SIG-M5 treated with dmso at 0.1 percent for 504 hours (cell line): ENCODE measurements around the gene ULK2.
"Not testable (repeated sequence)": the region's sequence is repeated elsewhere in the genome, so short reads cannot be mapped to it uniquely, and the experiment has no call there.

Source experiments
- DNase-seq: peaks from one replicate; lab custom pipeline; 2025; ENCODE audit not compliant: unreplicated experiment; lab: John Stamatoyannopoulos, UW

ULK2 gene

DNA sequence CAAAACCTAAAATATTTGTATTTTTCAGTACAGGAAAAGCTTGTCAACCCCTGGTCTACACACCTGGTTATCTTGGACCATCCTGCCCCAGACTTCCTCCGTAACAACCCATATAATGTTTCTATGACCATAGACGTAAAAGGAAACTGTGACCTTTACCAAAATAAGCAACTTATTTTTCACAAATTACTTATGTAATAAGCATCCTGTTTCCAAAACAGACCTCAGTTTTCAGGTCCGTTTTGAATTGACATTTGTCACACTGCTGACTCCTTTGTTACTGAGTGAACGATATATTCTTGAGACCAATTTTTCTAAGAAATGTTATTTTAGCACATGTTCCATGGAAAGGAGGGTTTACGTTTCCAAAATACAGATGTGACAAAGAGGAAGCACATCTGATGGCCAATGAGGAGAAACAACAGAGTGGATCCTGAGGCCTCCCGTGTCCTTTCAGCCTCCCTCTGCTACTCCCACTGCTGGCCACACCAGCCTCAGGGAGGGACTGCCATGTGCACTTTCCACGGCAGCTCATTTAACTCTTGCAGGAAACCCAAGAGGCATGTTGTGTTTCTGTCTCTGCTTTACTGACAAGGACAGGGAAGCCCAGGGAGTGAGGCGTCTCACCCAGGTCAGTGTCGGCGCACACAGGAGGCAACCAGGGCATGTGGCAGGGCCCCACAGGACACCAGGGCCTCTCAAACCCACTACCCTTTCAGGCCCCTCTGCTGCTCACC is 99.5 kb downstream of the ULK2 start:
- no peak for DNase-seq

DNA sequence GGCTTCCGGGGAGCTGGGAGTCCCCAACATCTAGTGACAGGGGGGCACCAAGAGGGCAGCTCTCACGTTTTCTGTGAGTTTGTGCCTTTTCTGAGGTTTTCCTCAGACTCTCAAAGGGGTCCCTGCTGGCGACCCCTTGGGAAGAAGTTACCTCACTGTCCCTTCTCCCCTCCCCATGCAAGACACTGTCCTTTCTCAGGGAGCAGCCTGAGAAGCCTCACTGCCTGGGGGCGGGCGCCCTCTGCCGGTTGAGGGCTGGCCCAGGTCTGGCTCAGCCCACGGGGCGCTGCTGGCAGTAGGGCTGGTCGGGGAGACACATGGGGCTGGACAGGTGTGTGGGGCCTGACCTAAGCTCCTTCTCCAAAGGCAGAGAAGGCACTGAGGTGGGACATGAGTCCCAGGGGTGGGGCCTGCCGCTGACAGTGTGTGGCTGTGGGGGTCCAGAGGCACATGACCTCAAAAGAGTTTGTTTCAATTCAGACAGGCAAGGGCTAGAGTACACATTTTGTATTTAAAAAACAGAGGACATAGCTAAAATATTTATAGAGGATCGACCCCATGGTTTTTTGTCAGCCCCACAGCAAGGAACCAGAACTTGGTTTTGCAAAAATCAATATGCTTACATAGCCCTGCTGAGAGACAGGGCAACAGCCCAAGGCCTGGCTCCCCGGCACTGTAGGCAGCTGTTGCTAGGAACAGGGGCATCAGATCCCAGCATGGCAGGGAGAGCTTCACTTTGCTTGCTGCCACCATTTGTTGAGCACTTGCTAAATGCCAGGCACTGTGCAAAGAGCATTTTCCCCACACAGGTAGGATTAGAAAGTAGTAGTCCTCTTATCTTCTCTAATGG is 101.1 kb downstream of the ULK2 start:
- DNase-seq: peak; percentile 17

DNA sequence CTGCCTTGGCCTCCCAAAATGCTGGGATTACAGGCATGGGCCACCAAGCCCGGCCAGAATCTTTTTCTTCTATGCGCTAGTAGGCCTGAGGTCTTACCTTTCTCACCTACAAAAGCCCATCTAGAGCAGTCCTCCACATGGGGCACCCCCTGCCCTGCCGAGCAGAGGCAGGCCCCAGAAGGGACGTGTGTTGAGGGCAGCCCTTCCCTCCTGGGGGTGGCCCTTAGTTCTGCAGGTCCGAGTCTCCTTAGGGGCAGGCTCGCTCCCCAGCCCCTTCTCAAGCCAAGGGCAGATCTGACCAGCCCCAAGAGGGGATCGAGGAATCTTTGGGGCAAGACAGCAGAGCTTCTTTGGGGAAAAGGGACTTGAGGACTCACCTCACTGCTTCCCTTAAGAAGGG is 101.7 kb downstream of the ULK2 start:
- DNase-seq: no peak

DNA sequence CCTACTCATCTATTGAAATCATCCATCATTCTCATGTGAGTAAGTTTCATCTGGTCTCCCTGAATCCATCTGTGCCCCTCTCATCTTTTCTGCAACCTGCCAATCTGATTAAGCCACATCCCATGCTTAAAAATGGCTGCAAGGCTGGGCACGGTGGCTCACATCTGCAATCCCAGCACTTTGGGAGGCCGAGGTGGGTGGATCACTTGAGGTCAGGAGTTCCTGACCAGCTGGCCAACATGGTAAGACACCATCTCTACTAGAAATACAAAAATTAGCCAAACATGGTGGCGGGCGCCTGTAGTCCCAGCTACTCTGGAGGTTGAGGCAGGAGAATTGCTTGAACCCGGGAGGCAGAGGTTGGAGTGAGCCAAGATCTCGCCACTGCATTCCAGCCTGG is 103.7 kb downstream of the ULK2 start:
- DNase-seq: not testable (repeated sequence)

DNA sequence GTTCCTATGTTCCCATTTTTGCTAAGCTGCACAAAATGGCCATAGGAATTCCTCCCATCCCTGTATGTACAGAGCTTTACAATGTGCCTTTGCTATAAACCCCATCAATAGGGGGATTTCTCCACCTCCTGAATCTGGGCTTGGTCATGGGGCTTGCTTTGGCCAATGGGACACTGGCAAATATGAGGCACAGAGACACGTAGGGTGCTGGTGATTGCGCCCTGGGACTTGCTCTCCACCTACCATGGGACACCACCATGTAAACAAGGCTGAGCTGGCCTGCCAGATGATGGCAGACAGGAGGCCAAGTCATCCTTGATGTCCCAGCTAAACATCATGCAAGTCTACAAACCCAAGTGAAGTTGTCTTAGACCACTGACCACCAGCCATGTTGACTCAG is 104.3 kb downstream of the ULK2 start:
- no peak for DNase-seq

DNA sequence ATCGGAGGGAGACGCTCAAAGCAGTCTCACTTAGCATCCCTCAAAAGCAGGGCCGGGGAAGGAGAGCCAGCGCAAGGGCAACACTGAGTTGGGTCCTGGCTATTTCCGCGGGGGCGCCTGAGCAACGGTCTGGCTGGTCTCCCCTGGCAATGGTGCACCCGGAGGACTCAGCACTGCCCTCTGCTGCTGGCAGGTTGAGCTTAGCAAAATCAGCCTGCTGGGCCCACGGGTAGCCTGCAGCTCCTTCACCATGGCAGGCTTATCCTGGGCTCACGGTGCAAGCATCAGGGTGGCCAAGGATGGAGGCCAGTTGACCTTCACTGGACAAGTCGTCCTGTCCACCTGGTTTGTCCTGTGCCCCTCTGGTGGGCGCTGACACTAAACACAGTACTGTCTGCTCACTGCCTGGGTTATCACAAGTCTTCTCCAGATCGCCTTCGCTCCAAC is 105.2 kb downstream of the ULK2 start:
- peak; percentile 47 for DNase-seq

DNA sequence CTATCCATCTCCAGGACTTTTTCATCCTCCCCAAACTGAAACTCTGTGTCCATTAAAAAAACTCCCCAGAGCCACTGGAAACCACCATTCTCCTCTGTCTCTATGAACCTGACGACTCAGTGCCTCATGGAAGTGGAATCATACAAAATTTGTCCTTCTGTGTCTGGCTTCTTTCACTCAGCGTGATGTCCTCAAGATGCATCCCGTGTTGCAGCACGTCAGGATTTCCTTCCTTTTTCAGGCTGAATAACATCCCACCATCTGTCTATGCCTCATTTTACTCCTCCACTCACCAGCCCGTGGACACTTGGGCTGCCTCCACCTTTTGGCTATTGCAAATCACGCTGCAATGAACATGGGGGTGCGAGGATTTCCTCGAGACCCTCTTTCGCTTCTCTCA is 107.0 kb downstream of the ULK2 start:
- DNase-seq: no peak

DNA sequence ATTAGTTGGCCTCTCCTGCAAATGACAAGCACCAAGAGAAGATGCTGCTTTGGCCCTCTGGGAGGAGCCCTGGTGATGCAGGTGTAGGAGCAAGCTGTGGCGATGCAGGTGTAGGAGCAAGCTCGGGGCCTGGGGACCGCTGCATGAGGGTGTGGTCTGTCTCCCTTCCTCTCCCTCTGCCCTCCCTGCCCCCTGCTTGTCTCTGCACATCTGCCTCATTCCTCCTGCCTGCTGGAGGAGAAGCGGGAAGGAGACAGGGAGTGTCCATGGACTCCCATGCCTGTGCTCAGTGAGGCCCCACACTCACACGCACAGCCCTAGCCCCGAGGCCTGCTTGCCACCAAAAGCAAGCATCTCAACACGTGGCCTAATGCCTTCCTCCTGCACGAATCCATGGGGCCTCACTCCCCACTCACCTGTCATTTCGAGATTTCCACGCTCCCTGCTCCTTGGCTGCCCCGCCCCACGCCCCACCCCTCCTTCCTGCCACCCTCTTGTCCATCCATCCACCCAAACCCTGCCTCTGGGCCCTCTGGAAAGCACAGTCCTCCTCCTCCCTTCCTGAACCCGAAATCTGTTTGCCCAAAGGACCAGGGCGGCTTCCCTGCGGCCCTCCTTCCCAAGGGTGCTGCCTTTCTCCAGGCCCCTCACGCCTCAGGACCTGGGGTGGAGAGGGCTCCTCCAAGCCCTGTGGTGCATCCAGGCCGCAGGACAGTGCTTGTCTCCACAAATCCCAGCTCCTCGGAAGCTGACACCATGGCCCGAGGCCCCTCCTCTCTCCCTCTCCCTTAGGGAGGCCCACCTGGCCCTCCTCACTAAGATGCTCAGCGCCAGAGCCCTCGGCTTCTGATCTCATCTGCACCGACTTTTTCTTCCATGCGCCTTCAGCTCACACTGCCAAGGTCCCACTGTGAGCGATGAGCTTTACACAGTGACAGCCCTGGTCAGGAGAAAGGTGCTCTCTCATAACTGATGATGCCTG is 107.9 kb downstream of the ULK2 start:
- no peak for DNase-seq

DNA sequence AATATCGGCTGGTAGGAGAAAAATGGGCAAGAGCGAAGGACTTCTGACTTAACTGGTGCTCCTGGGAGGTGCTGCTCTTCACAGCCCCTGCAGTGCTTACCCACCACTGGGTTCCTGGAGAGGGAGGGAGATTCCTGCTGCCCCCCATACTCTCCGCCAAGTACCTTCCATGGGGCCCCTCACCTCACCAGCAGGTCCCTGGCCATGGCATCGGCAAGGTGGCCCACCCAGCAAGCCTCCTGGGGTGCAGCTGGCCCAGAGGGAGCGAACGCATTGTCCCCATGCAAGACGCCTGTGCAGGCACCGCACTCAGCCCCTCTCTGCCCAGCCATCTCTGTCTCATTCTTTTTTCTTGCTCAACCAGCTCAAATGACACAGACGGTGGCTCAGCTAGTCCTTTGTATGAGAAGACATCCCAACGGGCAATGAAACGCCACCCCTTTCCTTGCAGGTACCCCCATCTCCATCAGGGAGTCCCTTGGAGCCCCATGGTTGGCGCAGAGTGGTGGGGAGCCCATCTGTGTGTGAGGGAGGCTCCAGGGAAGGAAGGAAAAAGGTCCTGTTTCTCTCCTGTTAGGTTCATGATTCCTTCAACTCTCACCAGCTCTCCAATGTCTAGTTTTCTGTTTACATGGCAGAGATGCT is 110.1 kb downstream of the ULK2 start:
- DNase-seq: no peak

DNA sequence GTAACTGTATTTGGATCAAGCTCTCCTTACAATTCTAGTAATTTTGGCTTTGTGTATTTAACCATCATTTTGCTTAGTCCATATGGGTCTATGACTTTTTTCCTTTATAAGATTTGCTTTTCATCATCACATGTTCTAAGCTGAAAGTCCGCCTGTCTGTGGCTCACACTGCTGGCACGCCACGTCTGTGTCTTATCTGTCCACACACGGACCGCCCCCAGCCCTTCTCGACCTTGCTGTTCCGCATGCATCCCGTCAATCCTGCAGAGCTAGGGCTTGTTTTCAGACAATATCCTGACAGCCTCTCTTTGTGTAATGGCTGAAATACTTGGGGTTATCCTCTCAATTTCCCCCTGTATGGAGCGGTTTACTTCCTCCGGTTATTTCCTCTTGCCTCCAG is 111.2 kb downstream of the ULK2 start:
- DNase-seq: no peak

DNA sequence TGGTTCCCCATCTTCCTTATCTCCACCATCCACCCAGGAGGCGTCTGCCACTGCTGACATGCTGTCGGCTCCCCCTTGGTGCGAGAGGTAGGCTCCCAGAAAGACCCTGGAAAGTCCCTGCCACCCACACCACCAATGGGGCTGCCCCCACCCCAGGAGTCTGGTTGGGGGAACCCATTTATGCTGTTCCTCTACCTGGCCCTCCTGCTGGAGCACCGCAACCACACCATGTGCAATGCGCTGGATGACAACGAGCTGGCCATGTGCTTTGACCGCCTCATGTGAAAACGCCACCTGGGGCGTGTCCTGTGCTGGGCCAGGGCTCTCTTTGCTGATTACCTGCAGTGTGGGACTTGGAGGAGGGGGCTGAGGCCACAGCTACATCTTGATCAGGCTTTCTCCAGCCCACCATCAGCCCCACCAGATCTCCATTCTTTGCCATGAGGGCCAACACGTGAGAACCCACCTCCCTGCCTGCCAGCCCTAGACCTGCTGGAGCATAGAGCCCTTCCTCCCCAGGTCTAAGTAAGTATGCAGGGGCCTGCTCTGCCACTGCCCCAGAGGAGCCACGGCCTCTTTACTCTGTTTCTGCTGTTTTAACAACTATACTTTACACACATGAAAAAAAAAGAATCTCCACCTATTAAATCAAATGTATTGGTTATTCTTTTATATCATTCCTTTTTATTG is 111.8 kb downstream of the ULK2 start:
- DNase-seq: no peak

DNA sequence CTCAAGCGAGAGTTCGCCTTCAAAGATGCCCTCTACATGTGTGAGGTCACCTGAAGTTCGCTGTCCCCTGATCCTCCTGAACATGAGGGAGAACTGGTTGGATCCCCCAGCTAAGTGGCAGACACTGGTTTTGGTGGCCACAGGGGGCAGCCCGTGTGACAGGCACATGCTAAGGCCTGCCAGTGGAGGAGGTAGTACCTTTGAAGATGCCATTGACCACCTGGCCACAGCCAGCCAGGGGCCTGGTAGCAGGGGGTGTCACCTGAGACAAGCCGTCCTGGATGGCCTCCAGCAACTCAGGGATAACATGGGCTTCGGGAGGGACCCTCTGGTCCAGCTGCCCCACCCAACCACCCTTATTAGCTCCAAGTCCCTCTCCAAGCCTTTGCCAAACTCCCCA is 112.3 kb downstream of the ULK2 start:
- DNase-seq: no peak

DNA sequence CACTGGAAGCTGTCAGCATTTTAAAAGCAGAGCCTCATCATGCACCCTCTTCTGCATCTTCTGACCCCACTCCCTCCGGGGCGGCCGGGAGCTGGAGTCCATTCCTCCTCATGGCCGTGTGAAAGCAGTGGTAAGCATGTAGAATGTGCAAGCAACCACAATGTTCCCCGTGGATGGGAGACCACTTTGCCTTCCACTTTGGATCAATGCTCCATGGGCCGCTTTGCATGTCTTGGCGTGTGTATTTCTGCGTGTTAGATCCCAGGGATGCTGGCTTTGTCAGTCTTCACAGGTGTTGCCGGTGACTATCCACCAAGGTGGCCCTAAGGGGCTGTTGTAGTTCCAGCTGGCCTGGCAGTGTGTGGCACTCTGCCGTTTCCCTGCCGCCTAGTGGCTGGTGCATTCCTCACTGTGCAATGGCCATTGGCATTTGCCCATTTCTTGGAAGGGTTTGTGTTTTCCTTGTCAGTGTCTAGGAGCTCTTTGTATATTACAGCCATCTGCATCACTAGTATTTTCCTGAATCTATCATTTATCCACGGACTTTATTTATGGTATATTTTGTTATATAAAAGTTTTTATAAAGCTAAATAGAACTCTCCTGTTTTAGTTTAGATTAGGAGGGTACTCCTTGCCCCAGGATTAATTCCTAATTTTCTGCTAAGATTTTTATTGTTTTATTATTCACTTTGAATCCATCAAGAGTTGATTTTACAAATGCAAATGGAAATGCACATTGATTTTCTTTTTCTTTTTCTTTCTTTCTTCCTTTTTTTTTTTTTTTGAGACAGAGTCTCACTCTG is 113.9 kb downstream of the ULK2 start:
- DNase-seq: no peak

DNA sequence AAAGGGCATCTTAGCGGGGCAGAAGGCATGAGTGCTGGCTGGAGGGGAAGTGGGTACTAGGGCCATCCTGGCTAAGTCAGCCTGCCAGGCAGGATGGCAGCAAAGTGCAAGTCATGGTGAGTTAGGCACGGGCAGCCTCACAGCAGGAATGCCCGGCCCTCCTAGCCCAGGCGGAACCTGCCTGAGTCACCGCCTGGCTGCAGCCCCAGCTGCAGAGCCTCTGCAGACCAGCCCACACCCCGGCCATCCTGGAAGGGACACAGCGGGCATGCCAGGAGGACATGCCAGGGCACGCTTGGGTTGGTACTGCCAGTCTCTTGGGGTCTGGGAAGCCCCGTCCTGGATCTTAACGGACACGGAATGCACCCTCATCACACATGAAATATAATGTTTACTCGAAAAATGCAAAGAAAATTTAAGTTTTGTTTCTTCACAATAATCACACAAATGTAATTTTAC is 114.7 kb downstream of the ULK2 start:
- DNase-seq: peak; percentile 20

DNA sequence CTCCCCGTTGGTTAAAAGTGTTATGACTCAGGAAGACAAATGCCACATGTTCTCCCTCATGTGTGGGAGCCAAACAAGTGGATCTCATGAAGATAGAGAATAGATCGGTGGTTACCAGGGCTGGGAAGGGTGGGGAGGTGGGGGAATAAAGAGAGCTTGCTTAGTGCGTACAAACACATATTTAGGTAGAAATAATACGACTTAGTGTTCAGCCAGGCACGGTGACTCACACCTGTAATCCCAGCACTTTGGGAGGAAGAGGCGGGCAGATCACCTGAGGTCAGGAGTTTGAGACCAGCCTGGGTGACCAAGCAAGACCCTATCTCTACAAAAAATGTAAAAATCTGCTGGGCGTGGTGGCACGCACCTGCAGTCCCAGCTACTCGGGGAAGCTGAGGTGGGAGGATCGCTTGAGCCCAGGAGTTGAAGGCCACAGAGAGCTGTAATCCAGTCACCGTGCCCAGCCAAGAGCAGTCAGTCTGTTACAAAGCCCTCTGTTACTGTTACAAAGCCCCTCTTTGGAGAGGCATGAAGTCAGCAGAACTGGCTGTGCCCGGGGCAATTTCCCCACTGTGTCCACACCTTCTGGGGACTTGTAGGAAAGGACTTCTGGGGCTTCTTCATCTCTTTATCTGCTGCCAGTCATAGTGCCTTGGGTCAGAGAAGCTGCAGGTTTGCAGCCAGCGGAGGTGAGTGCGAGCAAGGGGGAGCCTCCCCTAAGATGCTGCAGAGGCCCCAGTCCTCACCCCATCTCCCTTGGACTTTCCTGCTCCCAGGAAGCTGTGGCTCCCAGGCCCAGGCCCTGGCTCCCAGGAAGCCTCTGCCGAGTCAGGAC is 115.3 kb downstream of the ULK2 start:
- DNase-seq: no peak

DNA sequence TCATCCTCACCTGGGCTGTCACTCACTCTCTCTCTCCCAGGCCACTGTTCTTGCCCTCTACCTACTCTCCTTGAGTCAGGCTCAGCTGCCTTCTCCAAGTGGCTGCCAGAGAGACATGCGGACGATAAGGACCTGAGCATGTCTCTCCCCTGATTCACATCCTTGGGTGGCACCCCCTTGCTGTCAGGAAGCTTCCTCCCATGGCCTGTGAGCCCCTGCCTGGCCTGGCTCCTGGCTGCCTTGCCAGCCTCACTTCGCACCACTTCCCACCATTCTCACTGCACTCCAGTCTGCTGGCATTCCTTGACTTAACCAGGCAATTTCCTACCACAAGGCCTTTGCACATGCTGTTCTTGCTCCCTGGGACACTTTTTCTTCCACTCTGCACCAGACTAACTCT is 116.9 kb downstream of the ULK2 start:
- no peak for DNase-seq

DNA sequence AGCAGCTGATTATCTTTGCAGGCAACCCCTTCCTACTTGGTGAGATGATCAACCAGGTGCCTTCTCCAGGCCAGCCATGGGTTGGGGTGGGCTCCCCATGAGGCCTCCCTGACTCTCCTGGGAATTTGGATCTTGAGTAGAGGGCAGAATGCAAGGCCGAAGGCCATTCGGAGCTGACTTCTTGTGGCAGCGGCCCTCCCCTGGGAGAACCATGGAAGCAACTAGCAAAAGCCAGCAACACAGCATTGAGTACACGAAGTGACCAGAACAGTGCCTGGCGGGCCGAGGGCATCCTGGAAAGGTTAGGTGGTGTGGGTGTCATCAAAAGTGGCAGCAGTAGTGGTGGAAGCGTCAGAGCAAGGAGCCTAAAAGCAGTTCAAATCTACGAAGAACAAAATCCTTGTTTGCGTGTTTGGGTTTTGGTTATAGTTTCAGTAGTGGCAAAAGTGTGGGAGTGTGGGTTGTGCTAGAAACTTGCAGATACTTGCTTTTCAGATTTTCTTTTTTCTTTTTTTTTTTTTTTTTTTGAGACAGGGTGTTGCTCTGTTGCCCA is 117.6 kb downstream of the ULK2 start:
- DNase-seq: no peak

DNA sequence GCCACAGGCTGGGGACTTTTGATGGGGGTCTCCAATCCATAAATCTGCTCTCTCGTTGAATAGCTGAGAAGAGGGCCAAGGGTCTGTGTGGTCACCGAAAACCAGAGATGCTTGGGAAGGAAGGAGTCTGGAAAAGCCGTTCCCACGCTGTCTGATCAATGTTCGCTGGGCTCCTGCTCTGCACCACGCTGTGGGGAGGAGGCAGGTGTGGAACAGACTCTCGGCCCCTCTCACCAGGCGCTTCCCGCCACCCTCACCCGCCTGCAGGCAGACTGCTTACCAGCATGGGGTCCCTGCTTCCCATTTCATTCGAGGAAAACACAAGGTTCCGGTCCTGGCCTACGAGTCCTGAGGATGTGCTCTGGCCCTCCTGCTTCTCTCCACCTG is 118.9 kb downstream of the ULK2 start:
- no peak for DNase-seq
